PFSK-1 (cell line): ENCODE results near the gene DYDC2.
A peak's percentile ranks its signal among the peaks of the same experiment; 100 is the strongest.

Experiments
- FOXP2 ChIP-seq: optimal IDR thresholded peaks from 2 replicates; pipeline ENCODE3; 2011; ENCODE audit warnings: borderline replicate concordance, control low read depth, inconsistent platforms; ENCODE audit not compliant: insufficient read depth; ENCODE audit errors: extremely low read length, extremely low read depth
- POLR2AphosphoS5 ChIP-seq: IDR thresholded peaks from 2 replicates; pipeline ENCODE4 v1.6.1; 2012; ENCODE audit warnings: low read depth, mild to moderate bottlenecking, control low read depth, low read length, moderate library complexity
- REST ChIP-seq, 2 experiments: IDR thresholded peaks; 2 replicates each; pipeline versions ENCODE4 v1.6.1 to v1.8.0; 2011 to 2012; ENCODE audit warnings: low read depth in 2 of 2, low read length in 2 of 2, control low read depth in 1 of 2, inconsistent platforms in 1 of 2, mild to moderate bottlenecking in 1 of 2, moderate library complexity in 1 of 2; ENCODE audit not compliant: insufficient read depth in 1 of 2
- SIN3A ChIP-seq: IDR thresholded peaks from 2 replicates; pipeline ENCODE4 v1.6.1; 2012; ENCODE audit warnings: mild to moderate bottlenecking, low read length, moderate library complexity, borderline replicate concordance; ENCODE audit not compliant: insufficient read depth
- TAF1 ChIP-seq: IDR thresholded peaks from 2 replicates; pipeline ENCODE4 v1.6.1; 2012; ENCODE audit warnings: low read length, control low read depth, borderline replicate concordance; ENCODE audit not compliant: insufficient read depth

The DYDC2 gene

GRCh38 chr10:80412486-80412885 lies 55.9 kb downstream of the DYDC2 start:
- TF ChIP-seq REST (IDR thresholded peaks at IDR 0.05; ENCODE audit: insufficient read depth in 1 of 2, low read depth in 2 of 2, low read length in 2 of 2) (no peak), TAF1 (no peak), FOXP2 (no peak), POLR2AphosphoS5 (no peak), SIN3A (no peak)

- TF ChIP-seq REST (IDR thresholded peaks at IDR 0.05; ENCODE audit: insufficient read depth in 1 of 2, low read depth in 2 of 2, low read length in 2 of 2) (no peak), POLR2AphosphoS5 (no peak), FOXP2 (no peak), TAF1 (no peak), SIN3A (no peak)
These were observed 56.9 kb downstream of the DYDC2 start for GRCh38 chr10:80413271-80413996.

- no peak for TF ChIP-seq POLR2AphosphoS5
- TF ChIP-seq FOXP2: peak; percentile 32
These were observed 57.7 kb downstream of the DYDC2 start for GRCh38 chr10:80414142-80414895.

GRCh38 chr10:80415734-80416478 lies 59.3 kb downstream of the DYDC2 start:
- TF ChIP-seq SIN3A (no peak), REST (IDR thresholded peaks at IDR 0.05; ENCODE audit: insufficient read depth in 1 of 2, low read depth in 2 of 2, low read length in 2 of 2) (no peak), FOXP2 (no peak), POLR2AphosphoS5 (no peak), TAF1 (no peak)

GRCh38 chr10:80416479-80417098 lies 60.0 kb downstream of the DYDC2 start:
- TF ChIP-seq POLR2AphosphoS5 (no peak), SIN3A (no peak), TAF1 (no peak), REST (IDR thresholded peaks at IDR 0.05; ENCODE audit: insufficient read depth in 1 of 2, low read depth in 2 of 2, low read length in 2 of 2) (no peak), FOXP2 (no peak)
